Retinal pigment epithelial cell (primary cell): Measurements from ENCODE around the gene C1QTNF12.

Experiments
- DNase-seq: peaks from one replicate; pipeline ENCODE4 v3.0.0-alpha.2; 2010; ENCODE audit warnings: low read depth
- H3K4me3 ChIP-seq: 2 replicates; pipeline ENCODE4 v1.5.1; 2011; ENCODE audit warnings: mild to moderate bottlenecking, low read length, control low read depth, moderate library complexity
- CTCF ChIP-seq: conservative IDR thresholded peaks from 2 replicates; pipeline ENCODE4 v1.5.1; 2011; ENCODE audit warnings: low read depth, low read length, control low read depth, inconsistent platforms

The C1QTNF12 gene

DNA sequence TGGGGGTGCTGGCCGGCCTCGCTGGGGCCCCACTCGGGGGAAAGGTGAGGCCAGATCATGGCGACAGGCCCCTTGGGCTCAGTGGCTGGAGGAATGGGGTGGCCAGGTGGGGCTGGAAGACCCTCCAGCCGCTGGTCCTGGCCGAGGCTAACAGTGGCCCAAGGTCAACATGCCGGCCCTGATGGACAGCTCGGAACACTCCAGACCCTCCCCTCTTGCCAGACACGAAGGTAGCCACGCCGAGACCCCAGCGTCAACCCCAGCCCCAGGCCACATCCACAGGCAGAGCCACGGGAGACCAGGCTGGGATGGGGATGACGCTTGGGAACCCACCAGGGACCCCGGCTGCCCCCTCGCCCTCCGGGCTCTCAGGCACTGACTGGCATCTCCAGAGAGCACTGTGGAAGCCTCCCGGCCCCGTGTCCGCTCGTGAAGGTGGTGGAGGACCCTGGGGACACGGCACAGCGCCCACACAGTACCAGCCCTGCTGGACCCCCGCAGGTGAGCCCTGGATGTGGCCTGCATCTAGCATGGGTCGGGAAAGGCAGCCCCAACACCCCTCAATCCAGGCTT, 905 bp upstream of the C1QTNF12 start:
- no peak for DNase-seq
- no peak for TF ChIP-seq CTCF
- H3K4me3 ChIP-seq, result no peak overlapping the region

DNA sequence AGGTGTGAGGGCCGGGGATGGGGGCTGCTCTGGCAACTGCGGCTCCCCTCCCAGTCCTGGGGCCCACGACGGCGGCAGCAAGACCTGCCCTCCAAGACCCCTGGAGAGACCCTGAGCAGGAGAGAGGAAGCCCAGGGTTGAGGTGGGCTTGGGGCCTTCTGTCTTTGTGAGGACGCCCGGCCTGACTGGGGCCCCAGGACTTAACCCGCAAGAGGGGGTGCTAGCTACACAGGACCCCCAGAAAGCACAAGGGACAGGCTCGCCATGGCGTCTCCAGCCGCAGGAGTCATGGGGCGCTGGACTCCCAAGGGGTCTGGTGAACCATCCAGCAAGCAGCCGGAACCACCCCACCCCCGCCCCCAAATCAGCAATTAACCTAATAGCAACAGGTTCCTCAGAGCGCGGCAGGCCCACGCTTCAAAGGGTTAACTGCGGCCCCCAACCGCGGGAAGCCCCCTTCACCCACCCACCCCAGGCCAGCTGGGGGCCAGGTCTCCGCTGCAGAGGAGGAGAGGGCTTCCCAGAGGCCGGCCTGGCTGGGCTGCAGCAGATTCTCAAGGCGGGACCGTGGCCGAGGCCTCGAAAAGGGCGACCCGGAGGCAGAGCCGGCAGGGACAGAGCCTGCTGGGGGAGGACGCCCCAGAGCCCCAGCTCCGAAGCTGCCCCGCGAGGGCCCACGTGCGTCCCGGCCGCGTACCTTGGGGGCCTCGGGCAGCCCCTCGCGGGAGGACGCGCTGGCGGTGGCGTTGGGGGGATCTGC, 525 bp downstream of the C1QTNF12 start:
- no peak overlapping the region for H3K4me3 ChIP-seq
- no peak for TF ChIP-seq CTCF
- no peak for DNase-seq

GRCh38 chr1:1245178-1245816, 1.2 kb downstream of the C1QTNF12 start:
- H3K4me3 ChIP-seq, result no peak overlapping the region
- no peak for TF ChIP-seq CTCF
- DNase-seq, result no peak

GRCh38 chr1:1244192-1244811, 2.2 kb downstream of the C1QTNF12 start:
- peak overlapping the region; percentile 3 for H3K4me3 ChIP-seq
- DNase-seq, result no peak
- no peak for TF ChIP-seq CTCF

- H3K4me3 ChIP-seq, result peak overlapping the region; percentile 3
- TF ChIP-seq CTCF, result no peak
- DNase-seq, result no peak
These were observed 2.7 kb downstream of the C1QTNF12 start for GRCh38 chr1:1243807-1244191.

GRCh38 chr1:1243266-1243660, 3.3 kb downstream of the C1QTNF12 start:
- no peak for TF ChIP-seq CTCF
- no peak for DNase-seq
- no peak overlapping the region for H3K4me3 ChIP-seq
